Skeletal muscle tissue (tissue), 4 donors: ENCODE data around the gene LRRC1. TPM values are rescaled to one million over a fixed set of nuclear protein-coding genes. Genes with fewer than 3 reads are reported as not detected.

Experiments used
- H3K27ac ChIP-seq: one replicate; pipeline ENCODE4 v1.7.0; 2013; ENCODE audit warnings: mild to moderate bottlenecking, low read depth, low read length, inconsistent platforms
- H3K27me3 ChIP-seq, 3 donors: one replicate each; pipeline ENCODE4 v1.7.0; 2013; ENCODE audit warnings: low read length in 3 of 3; ENCODE audit not compliant: control insufficient read depth in 3 of 3, insufficient read depth in 3 of 3
- H3K36me3 ChIP-seq, 3 donors: one replicate each; pipeline ENCODE4 v1.7.0; 2013; ENCODE audit warnings: low read length in 3 of 3; ENCODE audit not compliant: control insufficient read depth in 3 of 3, insufficient read depth in 3 of 3
- H3K4me1 ChIP-seq, 3 donors: one replicate each; pipeline ENCODE4 v1.7.0; 2013; ENCODE audit warnings: low read length in 3 of 3, mild to moderate bottlenecking in 3 of 3; ENCODE audit not compliant: control insufficient read depth in 3 of 3, insufficient read depth in 3 of 3
- H3K4me3 ChIP-seq, 3 donors: one replicate each; pipeline ENCODE4 v1.7.0; 2013; ENCODE audit warnings: low read length in 3 of 3
- H3K9ac ChIP-seq, 3 donors: one replicate each; pipeline ENCODE4 v1.7.0; 2013; ENCODE audit warnings: low read length in 3 of 3, mild to moderate bottlenecking in 3 of 3, moderate library complexity in 2 of 3, low read depth in 1 of 3
- H3K9me3 ChIP-seq, 3 donors: one replicate each; pipeline ENCODE4 v1.7.0; 2013; ENCODE audit warnings: low read length in 3 of 3; ENCODE audit not compliant: control insufficient read depth in 3 of 3
- total RNA-seq: library from RNA; depleted of rRNA; stranded (reverse); fragments of >200 nt; gene quantifications from one replicate; pipeline ENCODE4 v1.2.3, GENCODE V29; 2014
- donor health status: Osteomylitis.

Gene LRRC1
- 3.7 TPM for total RNA-seq

GRCh38 chr6:53794720-53795339 lies at the start of gene LRRC1:
Gene LRRC1 (plus strand): TSS chr6:53795005. CDS start chr6:53795257, 252 bp downstream.
- peak within 1 kb of the TSS; percentile 73 to 85 (median 83) for H3K4me3 ChIP-seq
- H3K9ac ChIP-seq = peak within 1 kb of the TSS; percentile 40 to 73 (median 59)
- H3K27ac ChIP-seq = no peak within 1 kb of the TSS
- no peaks in the 10 kb centered on the region for H3K36me3 ChIP-seq
- peaks cover 0 to 45% (median 40%) of the 10 kb centered on the region in 3 donors for H3K27me3 ChIP-seq
- peaks cover 25 to 26% (median 25%) of the 10 kb centered on the region in 3 donors for H3K4me1 ChIP-seq
- H3K9me3 ChIP-seq = peaks cover 0 to 3% (median 0%) of the 10 kb centered on the region in 3 donors

GRCh38 chr6:53746442-53747103 lies 48.2 kb upstream of the LRRC1 start:
- no peaks in the 10 kb centered on the region for H3K9me3 ChIP-seq
- H3K4me1 ChIP-seq = no peaks in the 10 kb centered on the region
- H3K36me3 ChIP-seq = no peaks in the 10 kb centered on the region
- H3K4me3 ChIP-seq = no peak overlapping the region
- no peak overlapping the region for H3K9ac ChIP-seq
- H3K27me3 ChIP-seq = no peaks in the 10 kb centered on the region
- H3K27ac ChIP-seq = no peak overlapping the region

GRCh38 chr6:53750052-53750650 lies 44.7 kb upstream of the LRRC1 start:
- H3K27ac ChIP-seq = no peak overlapping the region
- no peak overlapping the region for H3K4me3 ChIP-seq

GRCh38 chr6:53751417-53751816 lies 43.4 kb upstream of the LRRC1 start:
- Histone ChIP-seq H3K9ac (no peak overlapping the region), H3K27ac (no peak overlapping the region)

More at GRCh38 chr6:53750052-53750650, 44.7 kb upstream of the LRRC1 start:
- H3K4me1 ChIP-seq = no peaks in the 10 kb centered on the region
- no peaks in the 10 kb centered on the region for H3K9me3 ChIP-seq
- H3K36me3 ChIP-seq = no peaks in the 10 kb centered on the region
- H3K9ac ChIP-seq = no peak overlapping the region
- no peaks in the 10 kb centered on the region for H3K27me3 ChIP-seq

GRCh38 chr6:53752440-53752839 lies 42.4 kb upstream of the LRRC1 start:
- no peak overlapping the region for H3K9ac ChIP-seq
- H3K36me3 ChIP-seq = no peaks in the 10 kb centered on the region
- no peaks in the 10 kb centered on the region for H3K27me3 ChIP-seq
- H3K4me3 ChIP-seq = no peak overlapping the region
- no peaks in the 10 kb centered on the region for H3K4me1 ChIP-seq
- H3K9me3 ChIP-seq = no peaks in the 10 kb centered on the region
- no peak overlapping the region for H3K27ac ChIP-seq

More at GRCh38 chr6:53751417-53751816, 43.4 kb upstream of the LRRC1 start:
- Histone ChIP-seq H3K9me3 (no peaks in the 10 kb centered on the region), H3K4me1 (no peaks in the 10 kb centered on the region), H3K4me3 (no peak overlapping the region), H3K27me3 (no peaks in the 10 kb centered on the region), H3K36me3 (no peaks in the 10 kb centered on the region)

- H3K4me3 ChIP-seq = no peak overlapping the region
- no peak overlapping the region for H3K27ac ChIP-seq
- no peak overlapping the region for H3K9ac ChIP-seq
- no peaks in the 10 kb centered on the region for H3K27me3 ChIP-seq
- H3K9me3 ChIP-seq = no peaks in the 10 kb centered on the region
- no peaks in the 10 kb centered on the region for H3K36me3 ChIP-seq
- no peaks in the 10 kb centered on the region for H3K4me1 ChIP-seq
Measured at GRCh38 chr6:53752856-53753255, 41.9 kb upstream of the LRRC1 start.

- Histone ChIP-seq H3K9ac (no peak overlapping the region), H3K27me3 (no peaks in the 10 kb centered on the region), H3K4me3 (no peak overlapping the region), H3K4me1 (no peaks in the 10 kb centered on the region), H3K36me3 (no peaks in the 10 kb centered on the region), H3K9me3 (no peaks in the 10 kb centered on the region), H3K27ac (no peak overlapping the region)
Measured at GRCh38 chr6:53754330-53754729, 40.5 kb upstream of the LRRC1 start.

- no peak overlapping the region for H3K27ac ChIP-seq
- no peak overlapping the region for H3K4me3 ChIP-seq
- H3K4me1 ChIP-seq = no peaks in the 10 kb centered on the region
- H3K9me3 ChIP-seq = no peaks in the 10 kb centered on the region
- no peaks in the 10 kb centered on the region for H3K27me3 ChIP-seq
- H3K36me3 ChIP-seq = no peaks in the 10 kb centered on the region
- H3K9ac ChIP-seq = no peak overlapping the region
Measured at GRCh38 chr6:53756396-53756795, 38.4 kb upstream of the LRRC1 start.

- Histone ChIP-seq H3K9me3 (no peaks in the 10 kb centered on the region), H3K27me3 (no peaks in the 10 kb centered on the region), H3K27ac (no peak overlapping the region), H3K4me3 (no peak overlapping the region), H3K36me3 (no peaks in the 10 kb centered on the region), H3K9ac (no peak overlapping the region), H3K4me1 (no peaks in the 10 kb centered on the region)
Measured at GRCh38 chr6:53758496-53758895, 36.3 kb upstream of the LRRC1 start.

GRCh38 chr6:53761036-53761435 lies 33.8 kb upstream of the LRRC1 start:
- Histone ChIP-seq H3K4me3 (no peak overlapping the region), H3K9ac (no peak overlapping the region), H3K9me3 (no peaks in the 10 kb centered on the region), H3K27ac (no peak overlapping the region), H3K27me3 (no peaks in the 10 kb centered on the region), H3K4me1 (no peaks in the 10 kb centered on the region), H3K36me3 (no peaks in the 10 kb centered on the region)
